C4-2B (cell line): Measurements from ENCODE around the gene PREX1.

Experiments used
- CTCF ChIP-seq: fragments of 450-650 bp; conservative IDR thresholded peaks from 2 replicates; pipeline ENCODE4 v1.5.1; 2017; ENCODE audit warnings: mild to moderate bottlenecking
- ZFX ChIP-seq: fragments of 450-650 bp; IDR thresholded peaks from 2 replicates; pipeline ENCODE4 v1.6.1; 2017

- TF ChIP-seq ZFX (no peak), CTCF (no peak)
These were observed 87.5 kb downstream of the PREX1 start for GRCh38 chr20:48740292-48740649.
